Measurements from ENCODE around the gene GARIN5B. TPM values are rescaled to one million over a fixed set of nuclear protein-coding genes. Genes with fewer than 3 reads are reported as not detected.

Gene GARIN5B
- total RNA-seq, 2 experiments from 2014 or later, result not detected

GRCh38 chr19:55376241-55376933, 13.3 kb upstream of the GARIN5B start, which contains the start of gene TMEM190:
TSS of gene TMEM190 (plus strand) at chr19:55376826. CDS start at chr19:55376854, 28 bp downstream.
- Mint-ChIP-seq H3K27ac (no peak within 1 kb of the TSS), H3K36me3 (no peaks in the 10 kb centered on the region), H3K4me3 (no peak within 1 kb of the TSS), H3K9me3 (no peaks in the 10 kb centered on the region), H3K27me3 (peaks cover 22% of the 10 kb centered on the region), H3K4me1 (ENCODE audit: low read depth) (no peaks in the 10 kb centered on the region)
- POLR2A ChIA-PET, result no interaction called here
- DNase-seq, result no peak
- intact Hi-C loops (cut with micrococcal nuclease), result no loop called here
- CTCF ChIA-PET, result no interaction called here

DNA sequence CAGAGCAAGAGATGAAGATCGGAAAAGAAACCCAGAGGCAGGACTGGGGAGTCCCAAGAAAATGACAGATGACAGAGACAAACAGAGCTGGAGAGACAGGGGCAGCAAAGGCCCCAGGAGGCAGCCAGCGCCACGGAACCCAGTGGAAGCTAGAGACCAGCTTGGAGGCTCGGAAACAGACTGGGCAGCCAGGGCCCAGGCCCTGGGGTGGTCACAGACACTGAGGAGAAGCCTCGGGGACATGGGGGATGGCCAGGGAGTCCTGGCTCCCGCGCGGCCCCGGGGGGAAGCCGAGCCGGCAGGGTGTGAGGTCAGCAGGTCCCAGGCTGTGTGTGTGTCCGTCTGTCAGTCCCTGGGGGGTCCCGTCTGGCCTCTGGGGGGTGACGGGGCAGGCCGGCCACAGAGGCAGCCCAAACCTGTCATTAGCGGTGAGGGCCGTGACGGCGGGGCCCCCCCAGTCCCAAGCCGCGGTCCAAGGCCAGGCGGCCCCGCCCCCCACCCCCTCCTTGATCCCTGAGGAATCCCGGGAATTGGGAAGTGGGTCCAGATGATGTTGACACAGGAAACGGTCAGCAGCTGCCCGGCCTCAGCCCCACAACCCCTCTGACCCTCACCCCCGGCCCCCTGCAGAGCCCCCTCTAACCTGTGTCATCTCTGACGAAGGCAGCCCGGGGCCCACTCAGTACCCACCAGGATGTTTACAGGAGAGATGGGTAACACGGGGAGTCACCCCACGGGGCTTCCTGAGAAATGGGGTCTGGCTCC, 11.1 kb upstream of the GARIN5B start:
- Mint-ChIP-seq H3K36me3 (no peaks in the 10 kb centered on the region), H3K27me3 (peaks cover 33% of the 10 kb centered on the region), H3K4me1 (ENCODE audit: low read depth) (peaks cover 6% of the 10 kb centered on the region), H3K9me3 (no peaks in the 10 kb centered on the region), H3K27ac (no peak overlapping the region), H3K4me3 (no peak overlapping the region)
- intact Hi-C loops (cut with micrococcal nuclease), result no loop called here
- POLR2A ChIA-PET, result no interaction called here
- CTCF ChIA-PET, result no interaction called here
- DNase-seq, result no peak

GRCh38 chr19:55373306-55373992, 10.4 kb upstream of the GARIN5B start:
- no peak overlapping the region for H3K4me3 Mint-ChIP-seq
- H3K9me3 Mint-ChIP-seq, result no peaks in the 10 kb centered on the region
- peaks cover 6% of the 10 kb centered on the region for H3K4me1 Mint-ChIP-seq (ENCODE audit: low read depth)
- no peak for DNase-seq
- peaks cover 38% of the 10 kb centered on the region for H3K27me3 Mint-ChIP-seq
- intact Hi-C loops (cut with micrococcal nuclease), result no loop called here
- H3K27ac Mint-ChIP-seq, result no peak overlapping the region
- ChIA-PET POLR2A (interaction anchor here (2.6 kb wide), 1 partner anchor 11 kb away, joined by 8 read pairs; the partner anchor contains the start of gene TMEM238), CTCF (interaction anchor here (0.7 kb wide), 1 partner anchor 72 kb away, joined by 5 read pairs; no protein-coding TSS in a partner anchor)
- no peaks in the 10 kb centered on the region for H3K36me3 Mint-ChIP-seq

GRCh38 chr19:55372316-55373081, 9.4 kb upstream of the GARIN5B start:
- DNase-seq, result no peak
- Mint-ChIP-seq H3K9me3 (no peaks in the 10 kb centered on the region), H3K4me1 (ENCODE audit: low read depth) (peaks cover 6% of the 10 kb centered on the region), H3K4me3 (no peak overlapping the region), H3K27ac (no peak overlapping the region), H3K27me3 (peaks cover 41% of the 10 kb centered on the region), H3K36me3 (no peaks in the 10 kb centered on the region)
- intact Hi-C loops (cut with micrococcal nuclease), result no loop called here
- CTCF ChIA-PET, result interaction anchor here (0.7 to 1.0 kb wide), 2 partner anchors 11 to 71 kb away, joined by 3 to 5 read pairs; partner anchors contain the start of gene TMEM238
- POLR2A ChIA-PET, result interaction anchor here (2.6 kb wide), 1 partner anchor 12 kb away, joined by 8 read pairs; the partner anchor contains the start of gene TMEM238

DNA sequence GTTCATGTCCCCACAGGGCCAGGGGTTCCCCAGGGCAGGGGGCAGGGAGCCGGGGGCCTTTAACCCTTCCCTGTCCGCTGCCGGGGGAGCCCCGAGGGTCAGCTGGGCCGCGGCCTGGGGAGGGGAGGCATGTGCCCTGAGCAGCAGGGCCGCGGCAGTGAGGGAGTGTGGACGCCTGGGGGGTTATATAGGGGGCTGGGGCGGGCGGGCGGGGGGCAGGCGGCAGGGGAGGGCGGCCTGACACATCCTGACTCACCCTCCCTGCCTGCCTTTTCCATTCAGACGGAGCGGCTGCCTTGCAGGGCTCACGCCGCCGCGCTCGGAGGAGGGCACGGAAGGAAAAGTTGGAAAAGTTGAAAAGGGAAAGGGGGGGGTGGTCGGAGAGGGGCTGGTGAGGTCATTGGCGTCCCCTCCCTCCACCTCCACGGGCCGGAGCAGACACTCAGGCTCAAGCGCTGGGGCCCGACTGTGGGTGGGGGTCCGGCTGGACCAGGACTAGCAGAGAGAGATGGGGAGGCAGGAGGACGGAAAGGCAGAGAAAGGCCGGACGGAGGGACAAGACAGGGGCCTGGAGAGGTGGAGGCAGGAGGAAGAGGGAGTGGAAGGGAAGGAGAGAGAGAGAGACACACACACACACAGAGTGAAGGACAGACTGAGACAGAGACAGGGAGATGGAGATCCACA, 7.4 kb upstream of the GARIN5B start, which contains the start of gene IL11:
Gene IL11 (minus strand): TSS at position 159 of the 684 bp plus-strand sequence. CDS start 153 bp downstream, at position 6.
- peaks cover 6% of the 10 kb centered on the region for H3K4me1 Mint-ChIP-seq (ENCODE audit: low read depth)
- H3K36me3 Mint-ChIP-seq, result no peaks in the 10 kb centered on the region
- H3K4me3 Mint-ChIP-seq, result peak within 1 kb of the TSS; percentile 57
- no peak for DNase-seq
- H3K9me3 Mint-ChIP-seq, result no peaks in the 10 kb centered on the region
- intact Hi-C loops (cut with micrococcal nuclease), result no loop called here
- H3K27me3 Mint-ChIP-seq, result peaks cover 43% of the 10 kb centered on the region
- no peak within 1 kb of the TSS for H3K27ac Mint-ChIP-seq
- POLR2A ChIA-PET, result interaction anchor here (2.6 kb wide), 1 partner anchor 14 kb away, joined by 8 read pairs; the partner anchor contains the start of gene TMEM238
- CTCF ChIA-PET, result no interaction called here

- H3K4me1 Mint-ChIP-seq (ENCODE audit: low read depth), result peaks cover 6% of the 10 kb centered on the region
- ChIA-PET CTCF (interaction anchor here (0.9 kb wide), 1 partner anchor 68 kb away, joined by 4 read pairs; no protein-coding TSS in a partner anchor), POLR2A (no interaction called here)
- no peaks in the 10 kb centered on the region for H3K9me3 Mint-ChIP-seq
- no peak overlapping the region for H3K27ac Mint-ChIP-seq
- no peaks in the 10 kb centered on the region for H3K36me3 Mint-ChIP-seq
- intact Hi-C loops (cut with micrococcal nuclease), result no loop called here
- peak; percentile 43 for DNase-seq
- peaks cover 41% of the 10 kb centered on the region for H3K27me3 Mint-ChIP-seq
- peak overlapping the region; percentile 57 for H3K4me3 Mint-ChIP-seq
These were observed 6.7 kb upstream of the GARIN5B start for GRCh38 chr19:55369653-55370304.

- Mint-ChIP-seq H3K27ac (no peak overlapping the region), H3K27me3 (peaks cover 40% of the 10 kb centered on the region), H3K4me3 (no peak overlapping the region), H3K36me3 (no peaks in the 10 kb centered on the region), H3K4me1 (ENCODE audit: low read depth) (peaks cover 6% of the 10 kb centered on the region), H3K9me3 (no peaks in the 10 kb centered on the region)
- CTCF ChIA-PET, result interaction anchor here (0.9 to 1.0 kb wide), 2 partner anchors 11 to 67 kb away, joined by 3 to 4 read pairs; no protein-coding TSS in a partner anchor
- POLR2A ChIA-PET, result interaction anchor here (1.4 kb wide), 1 partner anchor 15 kb away, joined by 8 read pairs; the partner anchor contains the start of gene TMEM238
- intact Hi-C loops (cut with micrococcal nuclease), result no loop called here
- DNase-seq, result peak; percentile 34
These were observed 5.9 kb upstream of the GARIN5B start for GRCh38 chr19:55368701-55369563.

GRCh38 chr19:55368106-55368505, 5.0 kb upstream of the GARIN5B start:
- DNase-seq, result no peak
- peaks cover 35% of the 10 kb centered on the region for H3K27me3 Mint-ChIP-seq
- no peaks in the 10 kb centered on the region for H3K9me3 Mint-ChIP-seq
- H3K4me3 Mint-ChIP-seq, result no peak overlapping the region
- H3K36me3 Mint-ChIP-seq, result no peaks in the 10 kb centered on the region
- intact Hi-C loops (cut with micrococcal nuclease), result no loop called here
- POLR2A ChIA-PET, result interaction anchor here (1.4 kb wide), 1 partner anchor 16 kb away, joined by 8 read pairs; the partner anchor contains the start of gene TMEM238
- CTCF ChIA-PET, result interaction anchor here (1.0 kb wide), 1 partner anchor 11 kb away, joined by 3 read pairs; no protein-coding TSS in a partner anchor
- no peak overlapping the region for H3K27ac Mint-ChIP-seq
- peaks cover 6% of the 10 kb centered on the region for H3K4me1 Mint-ChIP-seq (ENCODE audit: low read depth)

GRCh38 chr19:55366790-55367189, 3.7 kb upstream of the GARIN5B start:
- Mint-ChIP-seq H3K4me1 (ENCODE audit: low read depth) (peaks cover 6% of the 10 kb centered on the region), H3K27me3 (peaks cover 27% of the 10 kb centered on the region), H3K27ac (no peak overlapping the region), H3K36me3 (no peaks in the 10 kb centered on the region), H3K9me3 (no peaks in the 10 kb centered on the region), H3K4me3 (no peak overlapping the region)
- ChIA-PET CTCF (no interaction called here), POLR2A (no interaction called here)
- DNase-seq, result no peak
- intact Hi-C loops (cut with micrococcal nuclease), result no loop called here

GRCh38 chr19:55365964-55366363, 2.9 kb upstream of the GARIN5B start:
- intact Hi-C loops (cut with micrococcal nuclease), result no loop called here
- H3K4me3 Mint-ChIP-seq, result no peak overlapping the region
- no peak overlapping the region for H3K27ac Mint-ChIP-seq
- ChIA-PET POLR2A (no interaction called here), CTCF (no interaction called here)
- H3K27me3 Mint-ChIP-seq, result peaks cover 21% of the 10 kb centered on the region
- H3K36me3 Mint-ChIP-seq, result no peaks in the 10 kb centered on the region
- no peaks in the 10 kb centered on the region for H3K9me3 Mint-ChIP-seq
- DNase-seq, result no peak
- H3K4me1 Mint-ChIP-seq (ENCODE audit: low read depth), result peaks cover 6% of the 10 kb centered on the region

Data from activated CD4-positive, alpha-beta memory T cell treated with anti-CD3 and anti-CD28 coated beads for 36 hours (primary cell).